ENCODE data around the gene CSE1L. TPM values are rescaled to one million over a fixed set of nuclear protein-coding genes. Genes with fewer than 3 reads are reported as not detected.

CSE1L gene, protein sequence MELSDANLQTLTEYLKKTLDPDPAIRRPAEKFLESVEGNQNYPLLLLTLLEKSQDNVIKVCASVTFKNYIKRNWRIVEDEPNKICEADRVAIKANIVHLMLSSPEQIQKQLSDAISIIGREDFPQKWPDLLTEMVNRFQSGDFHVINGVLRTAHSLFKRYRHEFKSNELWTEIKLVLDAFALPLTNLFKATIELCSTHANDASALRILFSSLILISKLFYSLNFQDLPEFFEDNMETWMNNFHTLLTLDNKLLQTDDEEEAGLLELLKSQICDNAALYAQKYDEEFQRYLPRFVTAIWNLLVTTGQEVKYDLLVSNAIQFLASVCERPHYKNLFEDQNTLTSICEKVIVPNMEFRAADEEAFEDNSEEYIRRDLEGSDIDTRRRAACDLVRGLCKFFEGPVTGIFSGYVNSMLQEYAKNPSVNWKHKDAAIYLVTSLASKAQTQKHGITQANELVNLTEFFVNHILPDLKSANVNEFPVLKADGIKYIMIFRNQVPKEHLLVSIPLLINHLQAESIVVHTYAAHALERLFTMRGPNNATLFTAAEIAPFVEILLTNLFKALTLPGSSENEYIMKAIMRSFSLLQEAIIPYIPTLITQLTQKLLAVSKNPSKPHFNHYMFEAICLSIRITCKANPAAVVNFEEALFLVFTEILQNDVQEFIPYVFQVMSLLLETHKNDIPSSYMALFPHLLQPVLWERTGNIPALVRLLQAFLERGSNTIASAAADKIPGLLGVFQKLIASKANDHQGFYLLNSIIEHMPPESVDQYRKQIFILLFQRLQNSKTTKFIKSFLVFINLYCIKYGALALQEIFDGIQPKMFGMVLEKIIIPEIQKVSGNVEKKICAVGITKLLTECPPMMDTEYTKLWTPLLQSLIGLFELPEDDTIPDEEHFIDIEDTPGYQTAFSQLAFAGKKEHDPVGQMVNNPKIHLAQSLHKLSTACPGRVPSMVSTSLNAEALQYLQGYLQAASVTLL
- total RNA-seq, result 10 to 100 TPM; 60.4 to 61.1 TPM

DNA sequence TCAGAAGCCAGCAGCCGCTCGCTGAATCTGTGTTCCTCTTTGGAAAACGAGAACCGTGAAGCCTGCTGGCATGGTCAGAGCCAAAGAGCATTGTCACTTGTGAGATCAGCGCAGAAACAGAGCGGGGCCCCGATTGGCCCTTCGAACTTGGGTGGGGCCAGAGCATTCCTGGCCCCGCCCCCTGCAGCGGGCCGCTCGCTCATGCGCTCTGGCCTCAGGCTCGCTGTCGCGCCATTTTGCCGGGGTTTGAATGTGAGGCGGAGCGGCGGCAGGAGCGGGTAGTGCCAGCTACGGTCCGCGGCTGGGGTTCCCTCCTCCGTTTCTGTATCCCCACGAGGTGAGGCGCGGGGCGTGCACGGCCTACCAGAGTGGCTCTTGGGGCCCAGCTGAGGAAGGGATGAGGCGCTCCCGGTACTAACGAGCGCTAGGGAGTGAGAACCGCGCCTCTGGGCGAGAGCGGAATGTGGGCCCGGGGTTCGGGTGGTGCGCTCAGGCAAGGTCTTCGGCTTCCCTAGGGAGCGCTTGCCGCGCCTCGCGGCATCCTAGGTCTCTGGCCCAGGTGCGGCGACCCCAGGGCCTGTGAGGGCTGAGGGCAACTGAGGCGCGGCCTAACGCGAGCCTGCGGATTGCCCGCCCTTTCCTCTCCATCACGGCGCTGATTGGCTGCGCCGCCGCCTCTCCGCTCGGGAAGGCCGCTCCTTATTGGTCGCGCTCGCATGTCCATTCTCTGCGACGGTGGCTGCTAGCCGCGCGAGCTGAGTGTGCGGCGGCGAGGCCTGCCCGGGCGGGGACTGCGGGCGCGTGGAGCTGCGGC is at the start of gene CSE1L:
Gene CSE1L (plus strand): TSS at position 226 of the 814 bp plus-strand sequence. CDS start 12,152 bp downstream, outside the sequence.

Other genes starting within 250 kb of the CSE1L start
- 10 to 100 TPM; 75.9 to 81.0 TPM for gene PREX1, start 218.3 kb upstream of the CSE1L start, total RNA-seq
- 10 to 100 TPM; 19.9 to 20.5 TPM for gene ARFGEF2, start 124.6 kb upstream of the CSE1L start, total RNA-seq
- gene STAU1, start 142.0 kb downstream of the CSE1L start, total RNA-seq, result 10 to 100 TPM; 46.7 to 48.5 TPM
- gene DDX27, start 173.1 kb downstream of the CSE1L start, total RNA-seq, result 10 to 100 TPM; 36.1 to 39.5 TPM
- 10 to 100 TPM; 61.7 to 64.1 TPM for gene ZNFX1, start 231.7 kb downstream of the CSE1L start, total RNA-seq

Data from activated naive CD4-positive, alpha-beta T cell treated with anti-CD3 and anti-CD28 coated beads, Interleukin-2, amount 10 ng/mL, durations not matched to agents 5 hours and 36 hours (primary cell).